ENCODE results near the gene CBX2.

CBX2 gene

GRCh38 chr17:79777894-79778503, at the start of gene CBX2:
Gene CBX2, plus strand, starts transcription at chr17:79778148. Its CDS starts 88 bp downstream, at chr17:79778236.
- peaks cover 24% of the 10 kb centered on the region for H3K36me3 ChIP-seq (replicated peaks; ENCODE audit: low read depth, low read length)
- peaks cover 16% of the 10 kb centered on the region for H4K20me1 ChIP-seq (ENCODE audit: insufficient read depth, low read length)
- peak within 1 kb of the TSS; percentile 94 for H3K4me2 ChIP-seq (ENCODE audit: low read length)
- peak within 1 kb of the TSS; percentile 86 for H3K9ac ChIP-seq (ENCODE audit: low read length)
- H3K27me3 ChIP-seq (ENCODE audit: low read depth, low read length) = peaks cover 34% of the 10 kb centered on the region
- TF ChIP-seq EZH2phosphoT487 (IDR thresholded peaks at IDR 0.05; ENCODE audit: low read depth) (no peak), CTCF (IDR thresholded peaks at IDR 0.05; ENCODE audit: low read depth, low read length) (no peak)
- 0 out of 2 replicates have a peak within 1 kb of the TSS, but pooled peaks have one; percentile 0 for H2AFZ ChIP-seq (ENCODE audit: low read depth, low read length)
- no peaks in the 10 kb centered on the region for H3K9me3 ChIP-seq (ENCODE audit: insufficient read depth, low read length)
- peaks cover 14% of the 10 kb centered on the region for H3K4me1 ChIP-seq (ENCODE audit: low read length)
- H3K27ac ChIP-seq (ENCODE audit: low read length) = no peak within 1 kb of the TSS; the same call in 1 of the 2 replicates
- H3K4me3 ChIP-seq (ENCODE audit: low read length) = peak within 1 kb of the TSS; percentile 93
- peaks cover 18% of the 10 kb centered on the region for H3K79me2 ChIP-seq (ENCODE audit: low read length)

DNA sequence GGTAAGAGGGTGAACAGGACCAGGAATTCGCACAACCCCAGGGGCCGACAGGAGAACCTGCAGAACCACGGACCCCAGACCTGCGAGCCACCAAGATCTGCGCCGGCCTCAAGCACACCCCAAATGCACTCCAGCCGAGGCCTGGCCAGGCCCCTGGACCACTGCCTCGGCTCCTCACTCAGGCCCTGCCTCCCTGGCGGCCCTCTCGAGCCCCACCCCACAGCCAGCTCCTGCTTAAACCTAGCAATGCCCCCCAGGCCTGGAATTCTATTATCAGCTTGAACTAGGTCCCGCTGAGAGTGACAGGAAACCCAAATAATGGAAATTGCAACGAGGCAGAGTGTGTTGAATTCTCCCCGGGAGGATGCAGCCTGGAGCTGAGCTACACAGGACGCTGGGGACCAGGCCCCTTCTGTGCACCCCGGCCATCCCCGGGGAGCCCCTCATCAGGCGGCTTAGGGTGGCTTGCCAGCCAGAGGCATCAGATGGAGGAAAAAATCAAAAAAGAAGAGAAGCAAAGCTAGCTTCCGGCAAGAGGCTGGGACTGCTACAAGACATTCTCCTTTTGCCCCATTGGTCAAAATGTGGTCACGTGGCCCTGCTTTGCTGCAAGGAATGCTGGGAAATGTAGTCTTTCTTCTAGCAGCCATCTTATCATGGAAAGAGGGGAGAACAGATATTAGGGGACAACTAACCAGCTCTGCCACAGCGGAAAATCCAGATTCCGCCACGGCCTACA, 49.6 kb upstream of the CBX2 start:
- H3K4me3 ChIP-seq (ENCODE audit: low read length) = peak overlapping the region; percentile 69
- no peaks in the 10 kb centered on the region for H3K36me3 ChIP-seq (replicated peaks; ENCODE audit: low read depth, low read length)
- H3K4me1 ChIP-seq (ENCODE audit: low read length) = peaks cover 13% of the 10 kb centered on the region
- no peak overlapping the region; the same call in 1 of the 2 replicates for H3K9ac ChIP-seq (ENCODE audit: low read length)
- no peak overlapping the region for H3K27ac ChIP-seq (ENCODE audit: low read length)
- H3K9me3 ChIP-seq (ENCODE audit: insufficient read depth, low read length) = no peaks in the 10 kb centered on the region
- no peaks in the 10 kb centered on the region for H3K27me3 ChIP-seq (ENCODE audit: low read depth, low read length)
- peaks cover 5% of the 10 kb centered on the region; the same call in 1 of the 2 replicates for H3K79me2 ChIP-seq (ENCODE audit: low read length)
- peak overlapping the region; percentile 93; the same call in 1 of the 2 replicates for H2AFZ ChIP-seq (ENCODE audit: low read depth, low read length)
- no peaks in the 10 kb centered on the region for H4K20me1 ChIP-seq (ENCODE audit: insufficient read depth, low read length)
- no peak for TF ChIP-seq EZH2phosphoT487 (IDR thresholded peaks at IDR 0.05; ENCODE audit: low read depth)
- TF ChIP-seq CTCF (IDR thresholded peaks at IDR 0.05; ENCODE audit: low read depth, low read length) = no peak
- H3K4me2 ChIP-seq (ENCODE audit: low read length) = peak overlapping the region; percentile 58

- no peak for TF ChIP-seq CTCF (IDR thresholded peaks at IDR 0.05; ENCODE audit: low read depth, low read length)
- no peak for TF ChIP-seq EZH2phosphoT487 (IDR thresholded peaks at IDR 0.05; ENCODE audit: low read depth)
- Histone ChIP-seq H3K27me3 (ENCODE audit: low read depth, low read length) (no peaks in the 10 kb centered on the region), H3K4me2 (ENCODE audit: low read length) (peak overlapping the region; percentile 58), H3K36me3 (replicated peaks; ENCODE audit: low read depth, low read length) (no peaks in the 10 kb centered on the region), H4K20me1 (ENCODE audit: insufficient read depth, low read length) (no peaks in the 10 kb centered on the region), H3K79me2 (ENCODE audit: low read length) (peaks cover 5% of the 10 kb centered on the region; the same call in 1 of the 2 replicates), H3K9ac (ENCODE audit: low read length) (no peak overlapping the region), H3K9me3 (ENCODE audit: insufficient read depth, low read length) (no peaks in the 10 kb centered on the region), H2AFZ (ENCODE audit: low read depth, low read length) (peak overlapping the region; percentile 80; the same call in 1 of the 2 replicates), H3K27ac (ENCODE audit: low read length) (no peak overlapping the region), H3K4me3 (ENCODE audit: low read length) (peak overlapping the region; percentile 37; the same call in 1 of the 2 replicates), H3K4me1 (ENCODE audit: low read length) (peaks cover 18% of the 10 kb centered on the region)
Measured at GRCh38 chr17:79728908-79729471, 49.0 kb upstream of the CBX2 start.

- Histone ChIP-seq H3K4me3 (ENCODE audit: low read length) (no peak overlapping the region), H4K20me1 (ENCODE audit: insufficient read depth, low read length) (no peaks in the 10 kb centered on the region), H3K9me3 (ENCODE audit: insufficient read depth, low read length) (no peaks in the 10 kb centered on the region), H3K36me3 (replicated peaks; ENCODE audit: low read depth, low read length) (no peaks in the 10 kb centered on the region), H3K27me3 (ENCODE audit: low read depth, low read length) (no peaks in the 10 kb centered on the region), H3K9ac (ENCODE audit: low read length) (no peak overlapping the region), H3K4me1 (ENCODE audit: low read length) (peaks cover 18% of the 10 kb centered on the region), H3K79me2 (ENCODE audit: low read length) (peaks cover 5% of the 10 kb centered on the region; the same call in 1 of the 2 replicates), H3K4me2 (ENCODE audit: low read length) (no peak overlapping the region), H2AFZ (ENCODE audit: low read depth, low read length) (no peak overlapping the region), H3K27ac (ENCODE audit: low read length) (no peak overlapping the region)
- TF ChIP-seq EZH2phosphoT487 (IDR thresholded peaks at IDR 0.05; ENCODE audit: low read depth) (no peak), CTCF (IDR thresholded peaks at IDR 0.05; ENCODE audit: low read depth, low read length) (no peak)
Measured at GRCh38 chr17:79729761-79730160, 48.2 kb upstream of the CBX2 start.

Measured in OCI-LY3 (cell line).